ENCODE measurements around the gene IRF2.
A peak's percentile ranks its signal among the peaks of the same experiment; 100 is the strongest.

The IRF2 gene

DNA sequence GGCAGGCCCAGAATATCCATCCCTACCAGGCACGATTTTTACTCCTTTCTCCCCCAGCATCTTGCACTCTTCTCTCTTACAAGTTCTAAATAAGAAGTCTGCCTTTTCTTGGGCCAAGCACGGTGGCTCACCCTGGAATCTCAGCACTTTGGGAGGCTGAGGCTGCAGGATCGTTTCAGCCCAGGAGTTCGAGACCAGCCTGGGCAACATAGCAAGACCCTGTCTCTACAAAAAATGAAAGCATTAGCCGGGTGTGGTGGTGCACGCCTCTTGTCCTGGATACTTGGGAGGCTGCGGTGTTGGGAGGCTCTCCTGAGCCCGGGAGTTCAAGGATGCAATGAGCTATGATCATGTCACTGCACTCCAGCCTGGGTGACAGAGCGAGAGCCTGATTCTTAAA, 64.8 kb downstream of the IRF2 start:
- no peak for DNase-seq (ENCODE audit: low read depth, low spot score)

GRCh38 chr4:184408684-184409081, 65.7 kb downstream of the IRF2 start:
- no peak for DNase-seq (ENCODE audit: low read depth, low spot score)

GRCh38 chr4:184408021-184408683, 66.2 kb downstream of the IRF2 start:
- DNase-seq (ENCODE audit: low read depth, low spot score): no peak

GRCh38 chr4:184406958-184407391, 67.4 kb downstream of the IRF2 start:
- no peak for DNase-seq (ENCODE audit: low read depth, low spot score)

DNA sequence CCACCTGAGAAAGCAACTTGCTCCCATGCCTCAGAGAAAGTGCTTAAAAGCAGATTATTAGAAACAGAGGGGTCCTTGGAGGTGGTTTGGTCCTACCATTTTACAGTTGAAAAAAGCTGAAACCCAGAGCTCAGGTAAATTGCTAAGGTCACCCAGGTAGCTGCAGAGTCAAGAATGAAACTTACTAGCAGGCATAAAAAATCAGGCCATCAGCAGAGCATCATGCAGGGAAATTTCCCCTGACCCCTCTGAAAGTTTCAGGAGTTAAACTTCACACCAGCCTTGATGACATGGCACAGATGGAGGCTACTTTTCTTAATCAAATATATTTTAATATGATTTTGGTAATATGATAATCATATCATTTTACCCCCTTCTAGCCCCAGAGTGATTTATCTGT, 70.3 kb downstream of the IRF2 start:
- DNase-seq (ENCODE audit: low read depth, low spot score): no peak

GRCh38 chr4:184403384-184403781, 71.0 kb downstream of the IRF2 start:
- no peak for DNase-seq (ENCODE audit: low read depth, low spot score)

DNA sequence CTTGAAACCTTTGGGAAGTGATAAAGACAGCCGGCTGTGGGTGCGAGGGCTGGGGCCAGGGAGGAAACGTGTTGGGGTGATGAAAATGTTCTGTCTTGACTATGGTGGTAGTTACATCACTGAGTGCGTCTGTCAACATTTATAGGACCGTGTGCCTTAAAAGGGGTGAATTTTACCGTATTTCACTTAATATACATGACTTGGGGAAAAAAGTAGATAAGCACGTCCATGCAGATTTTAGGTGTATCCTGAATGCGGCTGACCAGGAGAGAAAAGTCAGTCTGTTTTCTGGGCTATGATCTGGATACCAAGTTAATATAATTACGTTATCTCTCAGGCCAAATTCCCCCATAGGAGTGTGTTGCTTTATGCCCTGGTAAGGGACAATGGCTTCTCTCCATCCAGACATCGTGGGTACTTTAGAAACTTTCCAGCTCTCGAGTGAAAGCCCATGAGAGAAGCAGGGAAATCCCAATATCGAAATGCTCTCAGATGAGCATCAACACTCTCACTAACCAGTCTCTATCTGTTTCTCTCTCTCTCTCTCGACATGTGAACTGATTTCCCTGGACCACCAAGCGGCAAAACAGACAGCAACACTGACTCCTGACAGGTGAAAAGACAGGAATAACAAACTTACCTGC, 71.5 kb downstream of the IRF2 start:
- DNase-seq (ENCODE audit: low read depth, low spot score): no peak

- no peak for DNase-seq (ENCODE audit: low read depth, low spot score)
These were observed 72.1 kb downstream of the IRF2 start for GRCh38 chr4:184402239-184402638.

- peak; percentile 25 for DNase-seq (ENCODE audit: low read depth, low spot score)
These were observed 72.8 kb downstream of the IRF2 start for GRCh38 chr4:184401397-184402171.

DNA sequence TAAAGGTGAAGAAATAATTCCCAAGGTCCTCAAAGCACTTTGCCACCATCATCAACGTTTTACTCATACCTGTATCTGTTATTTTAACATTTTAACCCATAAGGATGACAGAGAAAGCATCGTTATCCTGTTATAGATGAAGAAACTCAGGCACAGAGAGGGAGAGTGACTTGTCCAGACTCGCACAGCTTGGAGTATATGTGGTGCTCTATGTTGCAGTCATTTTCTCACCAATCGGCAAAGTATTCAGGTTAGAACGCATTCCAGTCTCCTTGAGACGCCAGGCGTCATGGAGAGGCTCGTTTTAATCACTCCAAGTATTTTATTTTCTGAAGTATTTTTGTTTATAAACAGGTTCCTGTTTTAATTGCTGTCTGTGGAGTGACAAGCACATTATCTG, 73.5 kb downstream of the IRF2 start:
- no peak for DNase-seq (ENCODE audit: low read depth, low spot score)

GRCh38 chr4:184400375-184400870, 73.9 kb downstream of the IRF2 start:
- no peak for DNase-seq (ENCODE audit: low read depth, low spot score)

GRCh38 chr4:184399512-184399908, 74.8 kb downstream of the IRF2 start:
- DNase-seq (ENCODE audit: low read depth, low spot score): no peak

- no peak for DNase-seq (ENCODE audit: low read depth, low spot score)
These were observed 75.4 kb downstream of the IRF2 start for GRCh38 chr4:184398741-184399511.

DNA sequence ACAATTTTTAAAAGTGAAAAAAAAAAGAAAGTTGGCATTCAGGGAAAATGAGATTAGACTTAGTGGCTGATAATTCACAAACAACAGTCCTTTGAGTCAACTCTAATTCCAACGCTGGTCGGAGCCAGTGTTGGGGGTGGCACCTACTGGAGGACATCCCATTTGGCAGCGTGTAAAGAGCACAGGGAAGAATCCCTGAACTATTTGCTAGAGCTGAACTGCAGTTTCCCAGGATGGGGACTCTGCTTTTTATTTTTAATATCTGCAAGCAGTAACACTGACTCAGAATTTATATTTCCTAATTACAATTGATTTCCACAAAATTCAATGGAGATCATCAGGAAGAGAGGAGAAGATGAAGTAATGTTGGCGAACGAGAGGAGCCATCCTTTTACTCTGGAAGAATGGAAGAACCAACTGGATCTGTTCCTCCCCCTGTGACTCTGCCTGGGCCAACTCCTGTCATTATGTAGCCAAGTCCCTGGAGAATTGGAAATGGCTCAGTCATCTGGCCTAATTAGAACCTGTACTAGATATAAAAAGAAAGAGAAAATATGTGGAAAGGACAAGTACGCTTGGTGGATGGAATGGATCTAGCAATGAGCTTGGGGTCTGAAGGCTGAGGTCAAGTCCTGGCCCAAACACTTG, 76.7 kb downstream of the IRF2 start:
- DNase-seq (ENCODE audit: low read depth, low spot score): no peak

DNA sequence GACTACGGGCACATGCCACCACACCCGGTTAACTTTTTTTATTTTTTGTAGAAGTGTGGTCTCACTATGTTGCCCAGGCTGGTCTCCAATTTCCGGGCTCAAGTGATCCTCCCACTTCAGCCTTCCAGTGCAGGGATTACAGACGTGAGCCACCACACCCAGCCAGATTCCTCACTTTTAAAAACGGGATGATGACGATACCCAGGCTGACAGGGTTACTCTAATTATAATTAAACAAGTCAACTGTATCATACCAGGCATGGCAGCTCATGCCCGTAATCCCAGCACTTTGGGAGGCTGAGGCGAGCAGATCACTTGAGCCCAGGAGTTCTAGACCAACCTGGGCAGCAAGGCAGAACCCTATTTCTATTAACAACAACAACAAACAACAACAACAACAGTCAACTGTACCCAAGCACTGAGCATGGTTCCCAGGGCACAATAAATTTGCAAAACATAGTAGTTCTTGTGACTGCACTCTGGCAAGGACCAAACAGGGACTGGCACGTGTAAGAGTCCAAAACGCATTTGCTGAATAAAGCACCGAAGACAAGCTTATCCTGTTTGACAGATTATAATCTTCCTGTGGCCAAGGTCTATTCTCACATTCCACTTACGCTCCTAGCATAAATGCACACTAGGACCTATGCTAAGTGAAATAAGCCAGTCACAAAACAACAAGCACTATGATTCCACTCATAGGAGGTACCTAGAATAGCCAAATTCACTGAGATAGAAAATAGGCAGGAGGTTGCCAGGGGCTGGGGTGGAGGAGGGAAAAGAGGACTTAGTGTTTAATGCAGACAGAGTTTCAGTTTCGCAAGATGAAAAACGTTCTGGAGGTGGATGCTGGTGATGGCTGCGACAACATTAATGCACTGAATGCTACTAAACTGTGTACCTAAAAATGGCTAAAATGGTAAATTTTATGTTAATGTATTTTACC, 77.5 kb downstream of the IRF2 start:
- no peak for DNase-seq (ENCODE audit: low read depth, low spot score)

GRCh38 chr4:184395971-184396391, 78.4 kb downstream of the IRF2 start:
- DNase-seq (ENCODE audit: low read depth, low spot score): no peak

DNA sequence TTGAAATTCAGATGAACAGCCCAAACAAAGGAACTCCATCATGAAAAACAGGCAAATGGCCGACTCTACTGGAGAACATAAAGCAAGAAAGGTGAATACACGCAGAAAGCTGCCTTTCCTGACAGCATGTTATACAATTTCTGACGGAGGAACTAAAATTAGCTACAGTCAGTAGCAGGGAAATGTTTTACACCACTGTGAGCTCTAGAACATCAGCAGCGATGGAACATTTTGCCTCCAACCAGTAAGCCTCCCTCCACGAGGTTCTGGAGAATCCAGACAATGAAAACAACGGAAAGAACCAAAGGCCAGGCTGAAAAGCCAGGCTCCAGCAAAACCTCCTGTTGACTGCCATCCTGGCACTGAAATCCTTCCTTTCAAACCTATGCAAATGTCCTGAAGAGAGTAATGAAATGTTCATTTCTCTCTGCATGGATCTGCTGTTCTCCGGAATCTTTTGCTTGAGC, 78.9 kb downstream of the IRF2 start:
- no peak for DNase-seq (ENCODE audit: low read depth, low spot score)

DNA sequence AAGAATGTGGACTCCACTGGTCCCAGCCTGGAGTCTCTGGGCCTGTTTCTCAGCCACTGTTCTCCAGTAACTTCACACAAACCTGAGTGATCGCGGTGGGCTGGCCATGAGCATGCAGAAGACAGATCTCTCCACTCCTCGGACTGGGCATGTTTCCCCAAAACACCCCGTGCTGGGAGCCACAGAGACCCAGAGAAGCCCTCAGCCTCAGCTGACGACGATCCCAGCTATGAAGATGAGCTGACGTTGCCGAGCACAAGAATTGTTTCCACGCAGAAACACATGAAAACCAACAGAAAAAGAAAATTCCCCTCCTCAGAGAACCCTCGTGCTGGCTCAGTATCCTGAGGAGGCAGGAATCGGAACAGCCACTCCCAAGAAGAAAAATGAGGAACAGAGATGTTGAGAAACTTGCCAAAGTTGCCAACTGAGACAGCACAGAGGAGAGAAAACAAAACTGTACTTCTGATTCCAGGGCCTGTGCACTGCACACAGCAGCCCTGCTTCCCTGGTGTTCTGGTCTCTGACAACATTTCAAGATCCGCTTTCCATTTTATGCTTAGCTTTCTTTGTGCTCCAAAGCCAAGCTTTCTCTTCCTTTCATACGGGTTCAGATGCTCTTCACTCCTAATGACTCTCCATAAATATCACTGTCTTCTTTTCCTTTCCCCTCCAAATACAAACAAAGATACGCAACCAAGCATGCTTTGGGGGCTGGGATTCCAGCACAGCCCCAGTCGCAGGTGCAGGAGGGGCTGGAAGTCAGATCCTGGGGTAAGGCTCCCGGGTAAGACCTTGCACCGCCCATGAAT, 81.4 kb downstream of the IRF2 start:
- no peak for DNase-seq (ENCODE audit: low read depth, low spot score)

DNA sequence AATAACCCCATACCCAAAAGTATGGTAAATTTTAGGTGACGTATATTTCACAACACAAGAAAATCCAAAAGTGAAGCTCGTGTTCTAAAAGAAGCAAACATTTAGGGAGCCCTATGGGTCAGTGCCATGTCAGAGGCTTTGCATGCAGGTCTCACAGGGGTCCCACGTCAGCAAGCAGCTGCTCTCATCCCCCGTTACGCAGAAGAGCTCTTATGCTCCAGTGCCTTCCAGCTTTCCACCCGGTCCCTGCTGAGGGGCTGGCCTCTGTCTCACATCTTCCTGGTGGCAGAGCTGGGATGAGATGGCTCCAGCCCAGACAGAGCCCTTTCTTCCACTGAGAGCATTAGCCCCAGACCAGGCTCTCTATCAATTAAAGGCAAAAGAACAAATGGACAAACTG, 82.0 kb downstream of the IRF2 start:
- no peak for DNase-seq (ENCODE audit: low read depth, low spot score)
